NCI-H1436 treated with DMSO at 0.1 percent for 48 hours (cell line): ENCODE results near the gene PEMT.

ENCODE experiments used
- DNase-seq: peaks from one replicate; lab custom pipeline; 2025; lab: John Stamatoyannopoulos, UW

The PEMT gene

DNA sequence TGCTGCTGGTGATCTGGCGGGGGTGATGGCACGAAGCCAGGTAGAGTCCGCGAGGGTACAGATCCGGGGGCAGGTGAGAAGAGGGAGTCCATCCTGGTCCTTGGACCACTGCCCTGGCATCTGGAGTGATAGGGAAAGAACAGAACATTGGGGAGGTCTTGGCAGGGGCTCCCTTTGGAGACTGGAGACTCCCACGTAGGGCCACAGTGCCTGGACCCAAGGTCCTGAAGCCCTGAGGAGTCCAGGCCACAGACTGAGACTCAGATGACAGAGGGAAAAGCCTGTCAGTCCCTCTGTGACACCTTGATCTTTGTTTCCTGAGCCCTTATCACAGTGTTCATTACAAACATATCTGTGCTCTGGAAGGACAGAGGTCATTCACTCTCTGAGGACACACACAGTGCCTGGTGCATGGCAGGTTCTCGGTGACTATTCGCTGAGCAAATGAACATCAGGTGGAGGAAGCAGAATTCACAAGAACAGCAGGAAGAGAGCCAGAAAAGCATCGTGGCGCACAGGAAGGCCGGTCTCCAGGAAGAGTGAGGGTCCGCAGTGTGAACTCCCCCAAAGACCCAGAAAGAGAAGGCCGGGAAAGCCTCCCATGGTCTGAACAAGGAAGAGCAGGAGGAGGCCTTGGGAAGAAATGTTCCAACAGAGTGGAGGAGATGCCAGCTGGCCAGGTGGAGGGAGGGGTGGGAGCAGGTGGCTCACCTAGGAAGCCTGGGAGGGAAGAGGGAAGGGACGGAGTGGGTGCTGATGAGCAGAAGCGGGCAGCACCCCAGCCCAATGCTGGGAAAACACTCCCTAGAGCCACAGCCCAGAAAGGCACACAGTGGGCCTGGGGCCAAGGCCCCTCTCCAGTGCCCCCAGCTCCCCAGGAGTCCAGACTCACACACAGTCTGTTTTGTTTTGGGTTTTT lies 20.5 kb downstream of the PEMT start:
- no peak for DNase-seq

DNA sequence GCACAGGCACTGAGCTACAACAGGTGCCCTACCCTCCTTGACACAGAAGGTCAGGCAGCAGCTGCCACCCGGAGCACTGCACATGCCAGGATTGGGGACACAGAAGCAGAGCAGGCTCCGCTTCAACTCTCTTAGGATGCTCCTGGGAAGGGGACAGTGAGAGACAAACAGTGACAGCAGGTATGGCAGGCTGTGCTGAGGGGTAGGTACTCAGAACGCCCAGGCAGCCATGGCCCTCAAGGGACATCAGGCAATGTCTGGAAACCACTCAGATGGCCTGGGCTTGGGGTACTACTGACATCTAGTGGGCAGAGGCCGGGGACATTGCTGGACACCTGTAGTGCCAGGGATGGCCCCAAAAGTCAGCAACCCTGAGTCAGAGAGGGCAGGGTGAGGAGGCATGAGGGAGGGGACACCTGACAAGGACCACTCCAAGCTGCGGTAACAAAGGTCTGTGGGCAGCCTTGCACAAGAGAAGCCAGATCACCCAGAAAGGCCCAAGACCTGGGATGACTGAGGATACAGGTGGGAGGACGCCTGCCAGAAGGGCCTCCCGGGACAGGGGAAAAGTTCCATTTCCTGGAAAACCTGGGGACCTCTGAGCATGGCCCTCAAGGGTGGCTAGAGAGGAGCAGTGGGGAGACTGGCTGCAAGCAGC lies 21.2 kb downstream of the PEMT start:
- DNase-seq: no peak

DNA sequence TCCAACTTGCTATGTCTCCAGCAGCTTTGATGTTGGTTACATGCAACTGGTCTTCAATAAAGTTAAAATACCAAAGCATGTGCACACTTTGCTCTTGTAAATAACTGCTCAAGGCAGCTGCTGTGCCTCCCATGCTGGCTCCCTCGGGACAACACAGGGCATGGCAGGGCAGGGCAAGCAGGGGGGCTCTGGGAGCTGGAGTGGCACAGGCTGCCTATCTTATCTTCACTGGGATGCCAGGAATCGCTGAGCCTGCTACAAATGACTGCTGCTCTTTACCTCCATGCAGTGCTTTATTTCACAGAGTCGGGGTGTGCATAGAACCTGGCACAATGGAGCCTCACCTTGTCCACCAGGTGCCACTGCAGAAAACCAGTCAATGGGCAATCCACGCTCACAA lies 21.8 kb downstream of the PEMT start:
- no peak for DNase-seq

DNA sequence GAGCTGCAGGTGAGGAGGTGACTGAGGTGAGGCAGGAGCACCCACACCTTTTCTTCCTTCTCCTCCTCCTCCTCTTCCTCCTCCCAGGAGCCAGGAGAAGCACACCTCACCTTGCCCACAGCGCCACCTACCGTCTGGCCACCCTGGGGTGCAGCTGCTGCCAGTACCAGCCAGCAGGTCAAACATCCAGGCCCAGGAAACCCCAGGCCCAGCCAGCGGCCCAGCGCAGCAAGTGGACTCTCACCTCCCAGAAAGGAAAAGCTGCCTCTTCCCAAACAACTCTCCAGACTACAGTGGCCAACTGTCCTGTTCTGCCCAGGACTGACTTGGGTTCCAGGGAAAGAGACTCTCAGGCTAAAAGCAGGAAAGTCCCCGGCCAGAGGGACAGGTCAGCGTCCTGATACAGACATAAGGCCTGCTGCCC lies 22.7 kb downstream of the PEMT start:
- DNase-seq: no peak

DNA sequence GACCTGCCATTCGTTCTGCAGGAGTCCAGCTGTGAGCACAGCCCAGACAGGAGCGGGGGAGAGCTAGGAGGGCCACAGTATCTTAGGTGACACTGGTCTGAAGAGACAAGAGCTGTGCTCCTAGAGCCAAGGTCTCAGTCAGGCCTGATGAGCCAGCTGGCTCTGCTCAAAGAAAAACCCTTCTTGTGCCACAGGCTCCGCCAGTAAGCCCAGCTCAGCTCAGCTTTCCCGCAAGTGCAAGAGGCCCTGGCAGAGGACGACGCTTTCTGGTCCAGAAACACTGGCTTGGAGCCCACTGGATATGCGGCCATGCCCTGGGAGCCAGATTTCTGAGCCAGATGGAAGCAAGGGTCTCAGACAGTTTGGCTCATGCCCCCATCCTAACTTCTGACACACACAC lies 23.9 kb downstream of the PEMT start:
- DNase-seq: no peak

DNA sequence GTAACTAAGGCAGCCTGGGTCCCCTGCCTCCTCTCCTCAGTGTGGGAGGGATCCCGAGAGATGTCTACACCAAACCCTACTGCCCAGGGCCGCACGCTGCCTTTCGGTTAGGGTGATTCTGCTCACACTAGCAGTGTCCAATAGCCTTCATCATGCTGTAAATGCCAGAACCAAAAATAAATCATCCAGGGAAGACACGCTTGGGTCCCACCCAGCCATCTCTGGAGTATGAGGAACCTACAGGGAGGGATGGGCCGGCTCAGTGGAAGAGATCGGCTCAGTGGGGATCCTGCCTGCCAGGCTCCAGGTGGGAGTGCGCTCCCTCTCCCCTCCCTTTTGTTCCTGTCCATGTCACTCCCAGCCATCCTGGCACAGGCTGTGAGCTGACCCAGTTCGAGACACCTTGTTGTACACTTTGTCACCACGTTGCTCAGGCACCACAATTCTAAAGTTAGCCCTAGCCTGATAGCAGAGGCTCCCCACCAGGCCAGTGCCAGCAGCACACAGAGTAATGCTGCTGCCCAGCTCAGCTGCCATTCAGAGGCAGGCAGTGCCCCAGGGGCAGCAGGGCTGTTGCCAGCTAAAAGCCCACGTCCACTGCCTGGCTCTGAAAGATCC lies 24.5 kb downstream of the PEMT start:
- DNase-seq: no peak

DNA sequence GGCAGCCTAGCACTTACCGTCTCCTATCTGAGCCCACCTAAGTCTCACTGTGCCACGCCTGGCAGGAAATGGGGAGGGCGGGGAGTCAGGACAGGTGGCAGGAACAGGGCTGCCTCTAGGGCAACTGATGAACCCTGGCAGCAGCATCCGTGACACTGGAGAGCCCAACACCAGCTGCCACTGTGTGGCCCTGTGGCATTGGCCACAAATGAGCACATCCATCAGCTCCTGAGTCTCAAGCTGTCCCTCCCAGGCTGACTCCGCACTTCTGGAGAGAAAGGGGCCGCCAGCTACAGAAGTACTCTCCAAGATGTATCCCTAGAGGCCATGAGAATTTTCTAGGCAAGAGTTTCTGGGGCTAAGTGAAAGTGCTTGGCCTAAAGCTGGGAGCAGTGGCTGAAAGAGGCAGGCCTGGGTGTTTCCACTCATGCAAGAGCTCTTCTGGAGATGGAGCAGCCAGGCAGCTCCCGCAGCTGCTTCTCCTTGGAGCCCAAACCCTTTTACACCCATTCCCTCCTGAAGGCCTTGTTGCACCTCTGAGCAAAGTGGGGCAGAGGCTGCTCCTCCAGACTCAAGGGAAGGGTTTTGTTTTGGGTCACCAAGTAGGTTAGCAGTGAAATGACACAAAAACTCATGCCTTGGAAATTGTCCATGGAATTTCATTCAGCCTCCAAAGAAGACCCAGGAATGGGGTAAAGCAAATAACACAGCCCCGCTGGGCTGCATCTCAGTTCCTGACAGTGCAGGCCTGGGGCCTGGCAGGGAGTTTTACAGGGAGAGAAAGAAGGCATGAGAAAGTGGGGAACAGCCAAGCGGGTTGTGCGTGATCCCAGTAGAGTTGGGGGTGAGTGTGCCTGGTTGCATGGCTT lies 25.8 kb downstream of the PEMT start:
- DNase-seq: no peak

DNA sequence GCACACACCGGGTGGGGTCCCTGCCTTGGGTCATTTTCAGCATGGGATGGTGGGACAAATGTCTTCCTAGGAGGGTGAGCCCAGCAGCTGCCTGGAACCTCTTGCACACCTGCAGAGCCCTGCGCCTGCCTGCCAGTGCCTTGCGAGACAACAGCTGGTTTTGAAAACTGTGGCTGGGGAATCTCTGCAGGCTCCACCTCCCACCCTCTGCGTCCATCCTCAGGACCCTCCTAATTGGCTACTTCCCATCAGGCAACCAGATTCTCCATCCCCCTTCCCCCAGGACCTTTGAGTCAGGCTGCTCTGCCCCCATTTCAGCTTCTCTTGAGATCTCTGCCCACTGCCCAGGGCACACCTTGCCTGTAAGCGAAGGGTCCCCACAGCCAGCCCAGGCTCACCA lies 26.6 kb downstream of the PEMT start:
- DNase-seq: no peak

DNA sequence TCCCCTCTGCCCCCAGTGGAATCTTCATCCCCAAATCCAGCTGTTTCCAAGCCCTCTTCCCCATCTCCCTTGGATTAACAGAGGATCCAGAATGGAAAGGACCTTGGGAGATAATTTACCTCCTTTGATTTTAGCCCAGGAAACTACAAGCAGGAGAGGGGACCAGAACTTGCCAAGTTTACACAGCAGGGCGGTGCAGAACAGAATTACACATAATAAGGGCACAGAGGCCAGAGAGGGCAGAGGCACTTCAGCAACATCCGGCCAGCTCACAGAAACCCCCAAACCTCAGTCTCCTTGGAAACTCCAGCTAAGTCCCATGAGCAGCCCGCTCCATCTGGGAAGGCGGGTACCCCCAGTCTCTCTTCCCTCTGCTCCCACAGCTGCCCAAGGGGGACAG lies 27.2 kb downstream of the PEMT start:
- DNase-seq: no peak

DNA sequence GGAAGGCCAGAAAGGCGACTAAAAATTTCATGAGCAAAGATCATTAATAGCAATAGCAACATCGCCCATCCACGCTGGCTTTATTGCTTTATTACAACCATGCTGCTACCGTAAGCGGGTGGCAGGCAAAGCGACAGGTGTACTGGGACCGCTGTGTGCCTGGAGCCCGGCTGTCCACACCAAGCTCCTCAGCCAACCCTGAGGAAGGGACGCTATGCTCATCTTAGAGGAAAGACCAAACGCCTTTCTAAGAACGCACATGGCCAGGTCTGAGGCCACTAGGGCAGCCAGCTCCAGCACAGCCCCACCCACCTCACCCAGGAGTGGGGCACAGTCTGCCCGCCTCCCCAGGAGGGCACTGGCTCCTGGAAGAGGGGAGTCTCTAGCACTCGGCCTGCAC lies 28.0 kb downstream of the PEMT start:
- DNase-seq: no peak

DNA sequence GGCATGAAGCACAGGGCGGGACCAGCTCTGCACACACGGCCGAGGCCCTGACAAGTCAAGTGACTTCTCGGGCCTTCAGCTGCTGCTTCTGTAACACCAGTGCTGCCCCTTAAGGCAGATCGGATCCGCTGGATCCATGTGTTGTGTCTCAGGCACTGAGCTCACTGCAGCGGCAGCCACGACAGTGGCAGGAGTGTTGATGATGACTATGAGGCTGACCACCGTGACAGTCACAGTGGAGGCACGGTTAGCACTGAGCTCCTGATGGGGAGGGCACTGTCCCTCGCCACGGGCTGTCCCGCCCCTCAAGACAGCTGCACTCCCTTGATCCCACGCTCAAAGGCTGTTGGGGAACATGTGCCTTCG lies 29.4 kb downstream of the PEMT start:
- DNase-seq: no peak

DNA sequence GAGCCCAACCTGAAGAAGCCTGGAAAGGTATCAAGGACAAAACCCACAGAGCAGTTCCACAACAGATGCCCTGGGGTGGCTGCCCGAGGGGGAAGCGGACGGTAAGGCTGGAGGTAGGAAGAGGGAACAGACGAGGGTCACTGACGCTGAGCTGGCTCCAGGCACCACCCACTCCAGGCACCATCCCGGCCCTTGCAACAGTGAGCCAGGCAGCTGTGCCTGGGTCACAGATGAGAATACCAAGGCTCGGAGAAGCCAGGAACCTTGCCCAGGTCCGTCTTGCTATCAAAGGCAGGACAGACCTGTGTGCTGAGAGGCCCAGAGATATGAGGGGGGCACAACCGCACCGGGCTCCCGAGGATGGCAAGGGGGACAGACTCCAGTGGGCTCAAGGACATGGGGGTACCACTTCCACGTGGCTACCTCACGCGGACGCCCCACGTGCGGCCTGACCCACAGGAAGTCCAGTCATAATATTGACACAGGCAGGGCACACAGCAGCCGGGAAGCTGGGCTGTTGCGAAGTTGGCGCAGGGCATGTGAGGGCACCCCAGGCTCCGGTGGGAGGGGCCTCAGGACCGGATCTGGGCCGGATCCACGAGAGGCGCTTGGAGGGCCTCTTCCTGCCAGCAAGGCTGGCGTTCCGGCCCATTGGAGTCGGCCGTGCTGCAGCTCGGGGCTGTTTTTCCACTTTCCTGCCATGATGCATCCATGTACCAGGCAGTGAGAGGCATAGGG lies 29.9 kb downstream of the PEMT start:
- DNase-seq: no peak

DNA sequence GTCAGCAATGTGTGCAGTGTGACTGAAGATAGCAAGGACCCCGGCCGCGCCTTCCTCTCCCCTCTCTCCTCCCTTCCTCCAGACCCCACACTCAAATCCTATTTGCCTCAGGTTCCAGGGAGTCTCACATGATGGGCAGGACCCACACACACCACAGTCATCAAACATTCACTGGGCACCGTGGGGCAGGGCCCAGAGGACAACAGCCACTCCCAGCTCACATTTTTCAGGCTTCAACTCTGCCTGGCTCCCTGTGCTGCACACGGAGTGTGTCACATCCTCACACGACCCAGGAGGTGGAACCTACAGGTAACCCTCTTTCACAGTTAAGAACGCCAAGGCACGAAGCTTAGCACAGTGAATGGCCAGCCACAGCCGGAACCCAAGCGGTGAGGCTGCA lies 30.5 kb downstream of the PEMT start:
- no peak for DNase-seq

DNA sequence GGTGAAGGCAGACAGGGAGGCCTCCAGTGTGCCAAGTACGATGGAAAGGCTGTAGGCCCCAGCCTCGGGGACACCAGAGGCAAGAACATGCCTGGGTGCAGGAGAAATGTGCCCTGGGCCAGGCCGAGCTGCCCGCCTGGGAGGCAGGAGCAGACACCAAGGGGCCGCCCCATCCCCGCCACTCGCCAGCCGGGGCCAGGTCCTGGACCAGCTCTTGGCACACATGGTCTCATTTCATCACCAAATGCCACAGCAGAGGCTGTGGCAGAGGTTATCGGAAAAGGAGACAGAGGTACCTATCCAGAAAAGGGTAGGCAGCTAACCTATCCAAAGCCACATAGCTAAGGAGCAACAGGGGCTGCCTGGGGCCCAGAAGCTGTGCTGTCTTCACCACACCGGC lies 31.3 kb downstream of the PEMT start:
- DNase-seq: no peak

DNA sequence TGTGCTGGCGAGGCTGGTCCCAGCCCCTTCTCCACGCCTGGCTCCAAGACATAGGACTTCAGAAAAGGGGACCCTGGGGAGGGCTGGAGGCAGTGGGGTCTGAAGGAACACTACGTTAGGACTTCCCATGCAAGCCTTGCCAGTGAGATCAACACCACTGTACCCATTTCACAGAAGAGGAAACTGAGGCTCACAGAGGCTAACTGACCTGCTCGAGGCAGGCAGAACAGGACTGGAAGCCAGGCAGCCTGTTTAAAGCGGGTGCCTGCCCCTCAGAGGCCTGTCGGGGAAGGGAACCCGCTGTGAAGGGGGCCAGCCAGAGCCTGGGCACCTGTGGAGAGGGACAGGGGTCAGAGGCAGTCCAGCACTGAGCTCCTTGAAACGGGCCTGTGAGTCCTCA lies 32.3 kb downstream of the PEMT start:
- DNase-seq: no peak

DNA sequence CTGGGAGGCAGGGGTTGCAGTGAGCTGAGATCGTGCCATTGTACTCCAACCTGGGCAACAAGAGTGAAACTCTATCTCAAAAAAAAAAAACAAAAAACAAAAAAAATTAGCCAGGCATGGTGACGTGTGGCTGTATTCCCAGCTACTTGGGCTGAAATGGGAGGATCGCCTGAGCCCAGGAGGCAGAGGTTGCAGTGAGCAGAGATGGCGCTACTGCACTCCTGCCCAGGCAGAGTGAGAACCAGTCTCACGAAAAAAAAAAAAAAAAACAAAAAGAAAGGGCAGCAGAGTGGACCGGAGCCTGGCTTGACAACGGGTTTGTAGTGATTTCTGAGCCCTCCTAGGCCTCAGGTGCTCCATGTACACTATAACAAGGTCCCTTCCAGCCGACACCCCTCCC lies 33.1 kb downstream of the PEMT start:
- no peak for DNase-seq

DNA sequence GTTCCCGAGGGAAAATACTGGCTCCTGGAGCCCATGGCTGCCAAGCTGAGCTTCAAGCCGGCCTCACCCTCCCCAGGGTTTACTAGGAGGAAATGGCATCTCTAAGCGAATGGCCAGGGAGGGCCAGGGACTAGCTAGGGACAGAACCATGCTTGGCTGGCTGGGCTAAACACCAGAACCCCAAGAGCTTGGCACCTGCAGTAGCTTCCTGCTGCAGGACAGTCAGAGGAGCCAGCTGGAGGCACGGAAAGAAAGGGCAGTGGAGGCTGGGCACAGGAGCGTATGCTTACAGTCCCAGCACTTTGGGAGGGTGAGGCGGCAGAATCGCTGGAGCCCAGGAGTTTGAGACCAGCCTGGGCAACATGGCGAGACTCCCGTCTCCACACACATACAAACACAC lies 33.7 kb downstream of the PEMT start:
- no peak for DNase-seq

DNA sequence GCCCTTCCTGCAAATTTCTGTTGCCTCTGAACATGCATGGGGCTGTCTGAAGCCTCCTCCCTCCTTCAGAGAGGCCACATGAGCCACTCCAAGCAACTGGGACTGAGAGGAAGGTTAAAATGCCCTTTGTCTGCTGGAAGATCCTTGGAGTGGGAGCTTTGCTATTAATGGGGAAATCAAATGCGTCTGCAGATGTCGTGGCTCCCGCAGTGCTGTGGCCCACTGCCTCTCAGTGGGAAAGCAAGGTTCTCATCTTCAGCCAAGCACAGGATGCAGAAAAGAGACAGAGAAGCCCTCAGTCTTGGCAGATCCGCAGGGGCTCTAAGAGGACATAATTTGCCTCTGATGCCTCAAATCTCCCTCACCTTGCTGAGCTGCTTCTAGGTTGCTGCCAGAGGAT lies 34.8 kb downstream of the PEMT start:
- DNase-seq: no peak

DNA sequence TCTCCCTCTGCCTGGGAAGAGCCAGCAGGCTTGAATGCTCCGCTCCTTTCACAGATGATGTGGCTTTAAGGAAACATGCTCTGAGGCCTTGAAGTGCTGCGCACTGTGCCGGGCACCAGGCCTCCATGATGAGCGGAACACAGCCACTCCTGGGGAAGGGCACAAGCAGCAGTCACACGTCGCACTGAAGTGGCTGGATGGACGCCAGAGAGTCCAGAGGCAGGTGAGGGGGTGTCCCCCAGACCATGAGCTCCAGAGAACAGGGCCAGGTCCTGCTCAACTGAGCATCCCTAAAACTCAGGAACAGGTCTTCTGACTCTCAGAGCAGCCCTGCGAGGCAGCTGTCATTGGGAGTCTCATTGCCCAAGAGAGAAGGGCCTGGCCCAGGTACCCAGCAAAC lies 35.6 kb downstream of the PEMT start:
- no peak for DNase-seq

DNA sequence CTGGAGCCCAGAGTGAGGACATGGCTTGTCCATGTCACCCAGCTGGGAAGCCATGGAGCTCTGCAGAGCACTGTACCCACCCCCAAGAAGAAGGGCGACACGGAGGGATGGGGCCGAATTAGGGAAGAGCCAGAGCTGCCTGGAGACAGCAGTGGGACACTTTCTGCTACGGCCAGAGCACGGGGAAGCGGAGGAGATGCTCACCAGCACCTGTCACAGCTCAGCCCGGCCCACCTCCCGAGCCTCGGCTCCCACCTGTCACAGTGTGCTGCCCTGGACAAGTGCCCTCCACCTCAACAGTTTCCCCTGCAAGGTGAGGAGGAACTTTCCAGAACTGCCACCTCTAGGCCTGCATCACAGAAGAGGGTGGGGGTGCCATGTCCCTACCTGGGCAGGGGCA lies 36.4 kb downstream of the PEMT start:
- no peak for DNase-seq

DNA sequence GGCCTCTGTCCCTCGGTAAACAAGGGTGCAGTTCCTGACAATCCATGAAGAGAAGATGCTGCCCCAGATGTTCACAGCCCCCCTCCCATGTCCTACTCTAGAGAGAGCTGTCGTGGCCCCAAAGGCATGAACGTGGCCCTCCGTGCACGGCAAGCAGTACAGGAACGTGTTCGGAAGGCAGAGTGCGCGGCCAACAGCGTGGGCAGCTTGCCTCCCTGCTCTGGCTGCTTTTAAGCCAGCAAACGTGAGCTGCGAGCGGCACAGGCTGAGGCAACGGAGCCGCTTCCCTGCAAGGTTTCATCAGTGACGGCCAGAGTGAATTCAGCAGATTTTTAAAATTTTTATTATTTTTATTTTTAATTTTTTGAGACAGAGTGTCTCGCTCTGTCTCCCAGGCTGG lies 37.2 kb downstream of the PEMT start:
- no peak for DNase-seq
